Dedifferentiated amniotic fluid mesenchymal stem cell (primary cell): ENCODE data around the gene ZBTB18.

Source experiments
- DNase-seq: peaks from one replicate; pipeline ENCODE4 v3.0.0-alpha.2; 2016; ENCODE audit errors: extremely low spot score

The ZBTB18 gene

GRCh38 chr1:244062156-244062725 is 11.2 kb downstream of the ZBTB18 start:
- DNase-seq: no peak

- DNase-seq: no peak
These were observed 12.4 kb downstream of the ZBTB18 start for GRCh38 chr1:244063498-244063897.

- DNase-seq: no peak
These were observed 13.5 kb downstream of the ZBTB18 start for GRCh38 chr1:244064621-244065020.

GRCh38 chr1:244065063-244065793 is 14.1 kb downstream of the ZBTB18 start:
- no peak for DNase-seq

- DNase-seq: peak; percentile 65
These were observed 14.9 kb downstream of the ZBTB18 start for GRCh38 chr1:244065960-244066388.

GRCh38 chr1:244066954-244067716 is 16.1 kb downstream of the ZBTB18 start:
- no peak for DNase-seq

GRCh38 chr1:244067893-244068292 is 16.8 kb downstream of the ZBTB18 start:
- no peak for DNase-seq

- DNase-seq: no peak
These were observed 17.5 kb downstream of the ZBTB18 start for GRCh38 chr1:244068567-244068966.

- DNase-seq: no peak
These were observed 18.3 kb downstream of the ZBTB18 start for GRCh38 chr1:244069326-244069898.

GRCh38 chr1:244074559-244075171 is 23.6 kb downstream of the ZBTB18 start:
- DNase-seq: no peak

GRCh38 chr1:244075247-244075722 is 24.2 kb downstream of the ZBTB18 start:
- no peak for DNase-seq

- no peak for DNase-seq
These were observed 25.7 kb downstream of the ZBTB18 start for GRCh38 chr1:244076740-244077139.

GRCh38 chr1:244077473-244078220 is 26.6 kb downstream of the ZBTB18 start:
- DNase-seq: no peak

- DNase-seq: no peak
These were observed 29.4 kb downstream of the ZBTB18 start for GRCh38 chr1:244080343-244080929.

GRCh38 chr1:244082969-244083368 is 31.9 kb downstream of the ZBTB18 start:
- no peak for DNase-seq

GRCh38 chr1:244083383-244083943 is 32.4 kb downstream of the ZBTB18 start:
- DNase-seq: no peak

GRCh38 chr1:244084763-244085162 is 33.7 kb downstream of the ZBTB18 start:
- no peak for DNase-seq

GRCh38 chr1:244085891-244086290 is 34.8 kb downstream of the ZBTB18 start:
- DNase-seq: no peak

GRCh38 chr1:244087021-244087560 is 36.0 kb downstream of the ZBTB18 start:
- DNase-seq: no peak

- DNase-seq: no peak
These were observed 36.5 kb downstream of the ZBTB18 start for GRCh38 chr1:244087611-244088010.
